Stimulated activated CD4-positive, alpha-beta T cell treated with anti-CD3 and anti-CD28 coated beads, TNF-alpha, amount 100 ng/mL, for 4 hours (primary cell): ENCODE results near the gene PRICKLE4.
"Not testable (repeated sequence)": the region's sequence is repeated elsewhere in the genome, so short reads cannot be mapped to it uniquely, and the experiment has no call there.

Source experiments
- DNase-seq, 3 experiments: peaks; one replicate each; pipeline ENCODE4 v3.0.0-alpha.2; 2020; ENCODE audit warnings: low read depth in 3 of 3

The PRICKLE4 gene

DNA sequence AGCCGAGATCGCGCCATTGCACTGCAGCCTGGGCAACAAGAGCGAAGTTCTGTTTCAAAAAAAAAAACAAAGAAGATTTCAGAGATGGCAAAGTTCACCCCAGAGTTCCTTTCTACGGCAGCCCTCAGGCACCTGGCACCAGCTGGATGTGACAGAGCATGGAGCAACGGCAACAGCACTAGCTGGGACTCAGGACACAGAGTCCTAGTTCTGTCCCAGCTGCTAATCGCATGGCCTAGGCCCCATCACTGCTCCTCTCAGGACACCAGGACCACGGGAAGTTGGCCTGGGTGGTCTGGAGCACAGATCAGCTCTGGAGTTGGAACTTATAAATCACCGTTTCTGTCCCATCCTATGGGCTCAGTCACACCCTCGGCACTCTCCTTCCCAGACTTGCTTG, 34.5 kb upstream of the PRICKLE4 start:
- DNase-seq = no peak

- DNase-seq = no peak
Observed at GRCh38 chr6:41747256-41748101, 33.1 kb upstream of the PRICKLE4 start, which contains the start of gene PGC. TSS of gene PGC (minus strand) at chr6:41747397. CDS start at chr6:41747334, 63 bp downstream.

DNA sequence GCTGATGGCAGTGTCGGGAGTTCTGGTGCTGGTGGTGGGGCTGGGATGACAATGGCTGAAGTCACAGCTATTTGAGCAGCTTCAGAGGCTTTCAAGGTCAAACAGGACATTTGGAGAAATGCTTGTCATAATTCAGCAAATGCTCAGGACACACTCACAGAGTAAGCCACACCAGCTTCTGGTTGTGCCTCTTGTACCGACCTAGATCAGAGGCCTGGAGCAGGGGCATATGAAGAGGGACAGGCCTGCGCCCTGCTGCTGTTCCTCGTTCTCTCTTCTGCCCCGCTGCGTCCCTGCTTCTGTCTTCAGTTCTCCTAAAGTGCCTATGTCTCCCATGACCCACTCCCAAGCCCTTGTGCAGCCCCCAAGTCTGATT, 32.5 kb upstream of the PRICKLE4 start:
- no peak for DNase-seq

- DNase-seq = no peak
Observed at GRCh38 chr6:41748542-41748941, 32.0 kb upstream of the PRICKLE4 start.

DNA sequence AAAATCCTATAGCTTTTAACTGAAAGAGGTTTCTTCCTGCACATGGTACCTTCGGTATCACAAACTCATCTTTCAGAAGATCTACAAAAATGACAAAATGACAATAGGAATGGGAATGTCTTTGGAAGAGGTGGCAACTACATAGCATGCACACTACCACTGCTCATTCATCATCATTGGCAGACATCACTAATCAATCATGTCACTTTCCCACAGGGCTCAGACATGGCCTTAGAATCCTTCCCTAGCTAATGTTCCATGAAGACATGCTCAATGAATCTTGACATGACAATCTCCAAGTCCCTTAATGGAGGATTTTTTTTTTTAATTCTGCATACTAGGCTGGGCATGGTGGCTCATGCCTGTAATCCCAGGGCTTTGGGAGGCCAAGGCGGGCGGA, 30.2 kb upstream of the PRICKLE4 start:
- DNase-seq = no peak

DNA sequence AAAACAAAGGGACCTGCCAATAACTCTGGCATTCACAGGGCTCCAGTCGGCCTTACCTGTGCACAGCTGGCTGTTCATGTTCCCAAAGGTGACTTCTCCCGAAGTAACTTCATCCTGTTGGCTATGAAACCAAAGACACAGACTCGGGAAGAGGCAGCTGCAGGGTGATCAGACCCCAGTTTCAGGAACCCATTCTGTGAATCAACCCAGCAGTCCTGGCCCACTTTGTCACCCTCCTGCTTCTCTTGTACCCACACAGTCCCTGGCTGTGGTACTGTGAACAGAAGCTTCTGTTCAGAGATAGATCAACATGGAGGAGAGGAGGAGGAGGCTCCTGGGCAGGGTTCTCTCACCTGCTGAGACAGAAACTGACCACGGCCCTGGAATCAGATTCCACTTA, 24.7 kb upstream of the PRICKLE4 start:
- no peak for DNase-seq

GRCh38 chr6:41756354-41756753, 24.2 kb upstream of the PRICKLE4 start:
- DNase-seq = no peak

- DNase-seq = no peak
Observed at GRCh38 chr6:41757271-41757670, 23.3 kb upstream of the PRICKLE4 start.

DNA sequence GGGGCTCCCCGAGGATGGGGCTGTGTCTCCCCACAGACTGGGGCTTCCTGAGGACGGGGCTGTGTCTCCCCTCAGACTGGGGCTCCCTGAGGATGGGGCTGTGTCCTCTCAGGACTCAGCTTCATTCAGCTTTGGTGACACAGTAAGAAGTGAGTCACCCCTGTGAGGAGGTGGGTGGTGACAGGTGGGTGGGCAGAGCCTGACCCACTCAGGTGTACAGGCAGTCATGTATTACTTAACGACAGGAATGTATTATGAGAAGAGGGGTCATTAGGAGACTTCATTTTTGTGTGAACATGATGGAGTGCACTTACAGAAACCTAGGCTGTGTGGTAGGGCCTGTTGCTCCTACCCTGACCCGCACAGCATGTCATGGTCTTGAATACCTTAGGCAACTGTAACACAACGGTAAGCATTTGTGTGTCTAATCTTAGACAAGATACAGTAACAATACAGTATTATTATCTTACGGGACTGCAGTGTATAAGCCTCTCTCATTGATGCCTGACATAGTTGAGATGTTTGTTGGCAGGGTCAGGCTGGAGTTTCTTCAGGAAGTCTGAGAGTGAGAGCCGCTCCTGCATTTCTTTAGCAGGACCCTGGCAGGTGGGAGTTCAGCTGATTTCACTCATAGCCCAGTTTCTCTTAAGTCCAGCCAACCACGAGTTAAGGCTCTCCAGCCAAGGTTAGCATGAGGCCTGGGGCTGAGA, 22.5 kb upstream of the PRICKLE4 start:
- DNase-seq = peak in 1 of 3 experiments; percentile 28

GRCh38 chr6:41758641-41759035, 21.9 kb upstream of the PRICKLE4 start:
- DNase-seq = no peak

- no peak for DNase-seq
Observed at GRCh38 chr6:41759106-41759904, 21.3 kb upstream of the PRICKLE4 start.

DNA sequence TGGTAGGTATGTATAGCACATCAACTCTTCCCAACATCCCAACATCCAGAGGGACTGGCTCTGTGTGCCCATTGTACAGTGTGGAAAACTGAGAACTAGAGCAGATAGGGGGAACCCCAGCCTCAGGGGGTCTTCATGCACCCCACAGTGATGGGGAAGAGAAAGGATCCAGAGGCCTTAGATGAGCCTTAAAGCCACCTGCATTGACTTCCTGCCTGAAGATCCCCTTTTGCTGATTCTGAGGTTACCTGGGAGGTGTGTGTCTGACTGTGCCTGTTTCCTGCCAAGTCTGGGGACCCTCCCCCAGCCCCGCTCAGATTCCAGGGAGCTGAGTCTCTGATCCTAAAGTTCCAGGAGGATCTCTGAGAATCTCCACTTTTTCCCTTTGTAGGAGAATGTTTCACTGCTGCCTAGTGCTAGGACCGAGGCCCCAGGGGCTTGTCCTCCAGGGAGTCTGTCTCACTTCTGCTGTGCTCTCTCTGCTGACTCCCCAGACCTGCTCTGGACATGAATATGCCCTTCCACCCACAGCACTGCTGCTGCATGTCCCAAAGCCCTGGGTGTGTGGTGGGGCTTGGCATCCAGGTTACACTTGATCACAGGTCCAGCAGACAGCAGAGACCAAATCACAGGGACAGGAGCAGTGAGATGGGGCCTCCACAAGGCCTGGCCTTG, 20.5 kb upstream of the PRICKLE4 start:
- no peak for DNase-seq

DNA sequence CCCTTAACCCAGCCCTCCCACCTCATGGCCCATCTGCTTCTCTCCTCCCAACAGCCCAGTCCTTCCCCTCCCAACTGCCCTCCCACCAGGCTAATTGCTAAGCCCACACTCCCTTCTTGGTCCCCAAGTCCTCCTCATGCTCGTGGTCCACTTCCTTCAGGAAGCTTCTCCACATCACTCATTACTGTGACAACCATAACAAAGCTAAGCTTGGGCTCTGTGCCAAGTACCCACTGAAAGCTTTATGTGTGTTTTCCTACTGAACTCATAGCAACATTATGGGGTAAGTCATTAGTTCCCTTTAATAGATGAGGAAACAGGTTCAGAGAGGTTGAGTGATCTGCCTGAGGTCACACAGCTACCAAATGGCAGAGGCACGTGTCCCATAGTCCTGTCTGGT, 17.1 kb upstream of the PRICKLE4 start:
- DNase-seq = no peak

- not testable (repeated sequence) for DNase-seq
Observed at GRCh38 chr6:41766043-41766664, 14.4 kb upstream of the PRICKLE4 start.

- no peak for DNase-seq
Observed at GRCh38 chr6:41767112-41767833, 13.3 kb upstream of the PRICKLE4 start.

GRCh38 chr6:41768545-41769308, 11.9 kb upstream of the PRICKLE4 start:
- DNase-seq = no peak

DNA sequence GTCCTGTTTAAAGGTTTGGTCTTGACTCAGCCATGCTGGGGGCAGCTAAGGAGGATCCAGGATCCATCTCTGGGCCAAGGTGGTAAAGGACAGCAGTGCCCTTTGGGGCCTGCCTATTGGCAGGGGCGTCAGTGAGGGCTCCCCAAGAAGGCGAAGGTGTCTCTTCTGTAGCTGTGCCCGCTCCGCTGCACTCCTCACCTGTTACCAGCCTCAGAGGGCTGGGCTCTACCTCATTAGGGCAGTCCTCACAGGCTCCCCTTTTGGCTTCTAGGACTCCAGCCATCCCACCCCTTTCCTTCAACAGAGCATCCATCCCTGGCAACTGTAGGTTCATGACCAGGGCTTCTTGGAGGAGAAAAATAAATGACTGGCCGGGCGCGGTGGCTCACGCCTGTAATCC, 11.2 kb upstream of the PRICKLE4 start:
- no peak for DNase-seq

- no peak for DNase-seq
Observed at GRCh38 chr6:41770381-41771057, 10.1 kb upstream of the PRICKLE4 start.
